GM12865 (cell line): ENCODE data around the gene MCF2L2.

ENCODE experiments used
- DNase-seq: peaks from one replicate; pipeline ENCODE4 v3.0.0; 2010; ENCODE audit warnings: low read depth
- H3K4me3 ChIP-seq: 2 replicates; pipeline ENCODE4 v1.5.1; 2011; ENCODE audit warnings: mild to moderate bottlenecking, low read depth, low read length, control low read depth
- CTCF ChIP-seq: IDR thresholded peaks from 2 replicates; pipeline ENCODE4 v1.5.1; 2011; ENCODE audit warnings: low read length, control low read depth, low read depth, inconsistent platforms; ENCODE audit not compliant: insufficient read depth; ENCODE audit errors: missing control alignments

The MCF2L2 gene

GRCh38 chr3:183131735-183132134, 296.7 kb downstream of the MCF2L2 start:
- TF ChIP-seq CTCF, result no peak
- no peak overlapping the region for H3K4me3 ChIP-seq

GRCh38 chr3:183131186-183131725, 297.2 kb downstream of the MCF2L2 start:
- no peak overlapping the region for H3K4me3 ChIP-seq
- TF ChIP-seq CTCF, result no peak
- DNase-seq, result no peak

More at GRCh38 chr3:183131735-183132134, 296.7 kb downstream of the MCF2L2 start:
- DNase-seq, result no peak

- H3K4me3 ChIP-seq, result no peak overlapping the region
- TF ChIP-seq CTCF, result no peak
- DNase-seq, result no peak
These were observed 299.2 kb downstream of the MCF2L2 start for GRCh38 chr3:183129243-183129642.

GRCh38 chr3:183128709-183129108, 299.7 kb downstream of the MCF2L2 start:
- H3K4me3 ChIP-seq, result no peak overlapping the region
- no peak for DNase-seq
- TF ChIP-seq CTCF, result no peak
